Measurements from ENCODE around the gene EPHX1.

DNA sequence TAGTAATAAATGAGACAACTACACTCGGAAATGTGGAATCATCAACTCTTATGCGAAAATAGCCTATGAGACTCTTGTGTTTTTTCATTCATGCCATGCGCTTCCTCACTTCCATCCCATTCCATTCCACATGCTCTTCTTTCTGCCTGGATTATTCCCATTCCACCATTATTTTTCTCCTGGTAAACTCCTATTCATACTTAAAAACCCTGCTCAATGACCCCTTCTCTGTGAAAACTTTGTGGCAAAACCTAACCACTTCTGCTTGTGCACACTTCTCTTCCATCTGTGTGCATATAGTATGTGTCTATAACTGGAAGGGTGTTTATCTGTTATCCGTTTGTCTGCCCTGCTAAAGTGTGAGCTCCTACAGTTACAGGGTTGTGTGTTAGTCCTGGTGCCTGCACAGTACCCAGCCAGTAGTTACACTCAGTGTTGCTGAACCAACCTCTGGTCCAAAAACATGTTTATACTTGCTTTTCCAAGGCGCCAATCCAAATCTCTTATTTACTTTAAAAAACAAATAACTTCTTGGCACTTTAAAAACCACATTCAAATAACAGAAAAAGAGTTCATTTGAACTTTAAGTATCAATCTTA is 10.7 kb downstream of the EPHX1 start:
- TF ChIP-seq TCF12 (IDR thresholded peaks at IDR 0.05; ENCODE audit: low read depth) (no peak), EP300 (IDR thresholded peaks at IDR 0.05; ENCODE audit: borderline replicate concordance) (no peak), RAD21 (IDR thresholded peaks at IDR 0.05; ENCODE audit: low read depth) (no peak), FOXM1 (IDR thresholded peaks at IDR 0.05; ENCODE audit: borderline replicate concordance, low read depth) (no peak), CREB1 (IDR thresholded peaks at IDR 0.05; ENCODE audit: low read depth) (no peak), NFIC (IDR thresholded peaks at IDR 0.05) (no peak), TAF1 (IDR thresholded peaks at IDR 0.05; ENCODE audit: low read depth) (no peak), EGR1 (IDR thresholded peaks at IDR 0.05) (no peak), CEBPB (IDR thresholded peaks at IDR 0.05) (no peak)
- TF ChIP-seq, protein P1, sequence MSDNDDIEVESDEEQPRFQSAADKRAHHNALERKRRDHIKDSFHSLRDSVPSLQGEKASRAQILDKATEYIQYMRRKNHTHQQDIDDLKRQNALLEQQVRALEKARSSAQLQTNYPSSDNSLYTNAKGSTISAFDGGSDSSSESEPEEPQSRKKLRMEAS (IDR thresholded peaks at IDR 0.05): no peak
- TF ChIP-seq, protein P2, sequence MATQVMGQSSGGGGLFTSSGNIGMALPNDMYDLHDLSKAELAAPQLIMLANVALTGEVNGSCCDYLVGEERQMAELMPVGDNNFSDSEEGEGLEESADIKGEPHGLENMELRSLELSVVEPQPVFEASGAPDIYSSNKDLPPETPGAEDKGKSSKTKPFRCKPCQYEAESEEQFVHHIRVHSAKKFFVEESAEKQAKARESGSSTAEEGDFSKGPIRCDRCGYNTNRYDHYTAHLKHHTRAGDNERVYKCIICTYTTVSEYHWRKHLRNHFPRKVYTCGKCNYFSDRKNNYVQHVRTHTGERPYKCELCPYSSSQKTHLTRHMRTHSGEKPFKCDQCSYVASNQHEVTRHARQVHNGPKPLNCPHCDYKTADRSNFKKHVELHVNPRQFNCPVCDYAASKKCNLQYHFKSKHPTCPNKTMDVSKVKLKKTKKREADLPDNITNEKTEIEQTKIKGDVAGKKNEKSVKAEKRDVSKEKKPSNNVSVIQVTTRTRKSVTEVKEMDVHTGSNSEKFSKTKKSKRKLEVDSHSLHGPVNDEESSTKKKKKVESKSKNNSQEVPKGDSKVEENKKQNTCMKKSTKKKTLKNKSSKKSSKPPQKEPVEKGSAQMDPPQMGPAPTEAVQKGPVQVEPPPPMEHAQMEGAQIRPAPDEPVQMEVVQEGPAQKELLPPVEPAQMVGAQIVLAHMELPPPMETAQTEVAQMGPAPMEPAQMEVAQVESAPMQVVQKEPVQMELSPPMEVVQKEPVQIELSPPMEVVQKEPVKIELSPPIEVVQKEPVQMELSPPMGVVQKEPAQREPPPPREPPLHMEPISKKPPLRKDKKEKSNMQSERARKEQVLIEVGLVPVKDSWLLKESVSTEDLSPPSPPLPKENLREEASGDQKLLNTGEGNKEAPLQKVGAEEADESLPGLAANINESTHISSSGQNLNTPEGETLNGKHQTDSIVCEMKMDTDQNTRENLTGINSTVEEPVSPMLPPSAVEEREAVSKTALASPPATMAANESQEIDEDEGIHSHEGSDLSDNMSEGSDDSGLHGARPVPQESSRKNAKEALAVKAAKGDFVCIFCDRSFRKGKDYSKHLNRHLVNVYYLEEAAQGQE (IDR thresholded peaks at IDR 0.05; ENCODE audit: low read depth): no peak
- TF ChIP-seq, protein P3, sequence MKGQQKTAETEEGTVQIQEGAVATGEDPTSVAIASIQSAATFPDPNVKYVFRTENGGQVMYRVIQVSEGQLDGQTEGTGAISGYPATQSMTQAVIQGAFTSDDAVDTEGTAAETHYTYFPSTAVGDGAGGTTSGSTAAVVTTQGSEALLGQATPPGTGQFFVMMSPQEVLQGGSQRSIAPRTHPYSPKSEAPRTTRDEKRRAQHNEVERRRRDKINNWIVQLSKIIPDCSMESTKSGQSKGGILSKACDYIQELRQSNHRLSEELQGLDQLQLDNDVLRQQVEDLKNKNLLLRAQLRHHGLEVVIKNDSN (IDR thresholded peaks at IDR 0.05): no peak
